ENCODE data around the gene ALDH2.
"Not testable (repeated sequence)": the region's sequence is repeated elsewhere in the genome, so short reads cannot be mapped to it uniquely, and the experiment has no call there.

The ALDH2 gene

GRCh38 chr12:111807232-111807631 is 40.5 kb downstream of the ALDH2 start:
- H3K4me3 ChIP-seq (ENCODE audit: low read length), result no peak overlapping the region
- no peak for DNase-seq (ENCODE audit: low read depth)
- TF ChIP-seq, protein P1, sequence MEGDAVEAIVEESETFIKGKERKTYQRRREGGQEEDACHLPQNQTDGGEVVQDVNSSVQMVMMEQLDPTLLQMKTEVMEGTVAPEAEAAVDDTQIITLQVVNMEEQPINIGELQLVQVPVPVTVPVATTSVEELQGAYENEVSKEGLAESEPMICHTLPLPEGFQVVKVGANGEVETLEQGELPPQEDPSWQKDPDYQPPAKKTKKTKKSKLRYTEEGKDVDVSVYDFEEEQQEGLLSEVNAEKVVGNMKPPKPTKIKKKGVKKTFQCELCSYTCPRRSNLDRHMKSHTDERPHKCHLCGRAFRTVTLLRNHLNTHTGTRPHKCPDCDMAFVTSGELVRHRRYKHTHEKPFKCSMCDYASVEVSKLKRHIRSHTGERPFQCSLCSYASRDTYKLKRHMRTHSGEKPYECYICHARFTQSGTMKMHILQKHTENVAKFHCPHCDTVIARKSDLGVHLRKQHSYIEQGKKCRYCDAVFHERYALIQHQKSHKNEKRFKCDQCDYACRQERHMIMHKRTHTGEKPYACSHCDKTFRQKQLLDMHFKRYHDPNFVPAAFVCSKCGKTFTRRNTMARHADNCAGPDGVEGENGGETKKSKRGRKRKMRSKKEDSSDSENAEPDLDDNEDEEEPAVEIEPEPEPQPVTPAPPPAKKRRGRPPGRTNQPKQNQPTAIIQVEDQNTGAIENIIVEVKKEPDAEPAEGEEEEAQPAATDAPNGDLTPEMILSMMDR (conservative IDR thresholded peaks at IDR 0.05; ENCODE audit: low read depth, low read length), result no peak

DNA sequence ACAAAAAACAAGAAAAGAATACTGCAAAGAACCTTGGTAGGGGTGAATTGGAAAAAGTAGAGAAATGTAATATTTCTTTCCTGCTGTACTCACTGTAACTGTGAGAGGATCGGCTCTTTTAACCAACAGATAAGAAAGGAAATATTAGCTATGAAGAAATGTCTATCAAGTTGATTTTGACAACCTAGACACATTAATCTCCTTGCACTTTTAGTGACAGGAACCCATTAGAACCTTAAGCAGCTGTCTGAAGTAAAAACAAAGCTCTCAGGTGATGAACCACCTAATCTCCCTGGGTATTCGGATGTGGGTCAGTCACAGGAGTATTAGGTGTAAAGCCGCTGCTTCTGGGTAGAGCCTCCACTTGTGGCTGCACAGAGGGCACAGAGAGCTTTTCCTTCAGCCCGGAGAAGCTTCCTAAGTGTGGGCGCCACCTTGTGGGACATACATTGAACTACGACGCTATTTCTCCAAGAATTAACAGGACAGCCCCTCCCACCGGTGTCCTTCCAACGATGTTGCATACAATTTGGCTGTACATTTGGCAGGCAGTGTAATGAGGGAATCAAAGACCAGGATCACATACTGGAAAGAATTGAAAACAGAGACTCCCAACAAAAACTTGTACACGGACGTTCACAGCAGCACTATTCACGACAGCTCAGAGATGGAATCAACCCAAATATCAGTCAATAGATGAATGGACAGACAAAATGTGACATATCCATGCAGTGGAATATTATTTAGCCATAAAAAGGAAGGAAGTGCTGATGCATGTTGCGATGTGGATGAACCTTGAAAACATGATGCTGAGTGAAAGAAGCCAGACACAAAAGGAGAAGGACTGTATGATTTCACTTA is 46.4 kb downstream of the ALDH2 start:
- H3K4me3 ChIP-seq (ENCODE audit: low read length), result no peak overlapping the region
- peak; percentile 78 for DNase-seq (ENCODE audit: low read depth)
- TF ChIP-seq, protein P1 (conservative IDR thresholded peaks at IDR 0.05; ENCODE audit: low read depth, low read length), result peak; percentile 86

- DNase-seq (ENCODE audit: low read depth), result no peak
- no peak overlapping the region for H3K4me3 ChIP-seq (ENCODE audit: low read length)
- TF ChIP-seq, protein P1 (conservative IDR thresholded peaks at IDR 0.05; ENCODE audit: low read depth, low read length), result no peak
These were observed 49.4 kb downstream of the ALDH2 start for GRCh38 chr12:111816065-111816615.

DNA sequence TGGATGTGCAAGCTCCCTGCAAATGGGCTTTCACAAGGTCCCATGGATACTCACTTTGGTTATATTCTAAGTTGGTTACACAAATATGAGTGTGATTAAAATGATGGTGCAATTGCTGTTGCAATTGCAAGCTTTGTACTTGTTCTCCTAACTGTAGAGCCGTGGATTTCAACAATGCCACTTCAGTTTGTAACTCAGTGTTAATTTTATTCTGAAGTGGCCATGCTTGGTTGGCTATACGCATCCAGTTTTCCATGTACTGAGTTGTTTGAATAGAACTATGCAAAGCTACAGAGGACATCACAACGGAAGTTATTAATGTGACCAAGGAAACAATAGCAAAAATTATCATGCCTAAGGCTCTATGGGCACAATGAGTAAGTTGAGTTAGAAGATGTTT is 50.2 kb downstream of the ALDH2 start:
- DNase-seq (ENCODE audit: low read depth); H3K4me3 ChIP-seq (ENCODE audit: low read length): not testable (repeated sequence)

DNA sequence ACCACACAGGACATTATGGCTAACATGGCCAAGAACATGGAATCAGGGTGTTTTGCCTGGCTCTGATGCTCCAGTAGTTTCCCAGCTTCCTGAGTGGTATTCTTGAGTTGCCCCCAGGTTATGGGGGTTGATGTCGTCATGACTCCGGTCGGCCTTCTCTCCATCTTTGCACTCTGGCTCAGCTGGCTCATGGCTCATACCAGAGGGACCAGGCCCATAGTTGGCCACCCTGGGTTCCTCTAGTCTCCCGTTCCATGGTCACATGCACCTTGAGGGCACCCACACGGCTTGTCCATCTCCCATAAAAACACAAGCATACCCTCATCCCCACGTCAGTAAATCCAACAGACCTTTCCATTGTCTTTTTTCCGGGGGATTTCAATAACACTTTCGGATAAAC is 51.6 kb downstream of the ALDH2 start:
- TF ChIP-seq, protein P1 (conservative IDR thresholded peaks at IDR 0.05; ENCODE audit: low read depth, low read length), result no peak
- H3K4me3 ChIP-seq (ENCODE audit: low read length), result no peak overlapping the region
- no peak for DNase-seq (ENCODE audit: low read depth)

- TF ChIP-seq, protein P1 (conservative IDR thresholded peaks at IDR 0.05; ENCODE audit: low read depth, low read length), result no peak
- DNase-seq (ENCODE audit: low read depth), result no peak
- H3K4me3 ChIP-seq (ENCODE audit: low read length), result no peak overlapping the region
These were observed 52.7 kb downstream of the ALDH2 start for GRCh38 chr12:111819191-111820158.

DNA sequence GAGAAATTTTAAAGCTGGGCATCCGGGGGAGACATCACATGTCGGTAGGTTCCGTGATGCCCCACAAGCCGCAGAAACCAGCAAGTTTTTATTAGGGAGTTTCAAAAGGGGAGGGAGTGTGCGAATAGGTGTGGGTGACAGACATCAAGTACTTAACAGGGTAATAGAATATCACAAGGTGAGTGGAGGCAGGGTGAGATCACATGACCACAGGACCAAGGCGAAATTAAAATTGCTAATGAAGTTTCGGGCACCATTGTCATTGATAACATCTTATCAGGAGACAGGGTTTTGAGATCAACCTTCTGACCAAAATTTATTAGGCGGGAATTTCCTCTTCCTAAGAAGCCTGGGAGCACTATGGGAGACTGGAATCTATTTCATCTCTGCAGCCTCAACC is 54.1 kb downstream of the ALDH2 start:
- not testable (repeated sequence) for H3K4me3 ChIP-seq (ENCODE audit: low read length); DNase-seq (ENCODE audit: low read depth)

All from retinal pigment epithelial cell (primary cell).